HL-60/S4 treated with retinoic acid at 250 ng/mL for 4 days and 3 days (cell line): ENCODE data around the gene MIB1.

ENCODE experiments used
- in situ Hi-C: fragments of 300-500 bp; cut with MboI; formaldehyde crosslinking; loops from 2 replicates; pipeline ENCODE4 v1.7.0; 2022; ENCODE audit warnings: low sequenced_read_pairs

The MIB1 gene

DNA sequence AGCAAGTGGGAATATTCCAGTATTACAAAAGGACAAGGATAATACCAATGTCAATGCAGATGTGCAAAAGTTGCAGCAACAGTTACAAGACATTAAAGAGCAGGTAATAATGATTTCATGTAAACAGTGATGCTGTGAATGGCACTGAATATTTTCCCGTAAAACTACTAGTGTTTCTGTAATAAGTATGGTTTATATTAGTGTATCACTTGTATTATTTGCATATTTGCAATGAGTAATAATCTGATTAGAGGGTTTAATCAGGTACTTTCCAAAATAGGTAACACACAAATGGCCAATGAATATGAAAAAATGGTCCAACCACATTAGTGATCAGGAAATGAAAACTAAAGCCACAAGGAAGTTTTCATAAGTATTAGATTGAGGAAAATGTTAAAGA is 118.0 kb downstream of the MIB1 start:
- in situ Hi-C loops = no loop called here

DNA sequence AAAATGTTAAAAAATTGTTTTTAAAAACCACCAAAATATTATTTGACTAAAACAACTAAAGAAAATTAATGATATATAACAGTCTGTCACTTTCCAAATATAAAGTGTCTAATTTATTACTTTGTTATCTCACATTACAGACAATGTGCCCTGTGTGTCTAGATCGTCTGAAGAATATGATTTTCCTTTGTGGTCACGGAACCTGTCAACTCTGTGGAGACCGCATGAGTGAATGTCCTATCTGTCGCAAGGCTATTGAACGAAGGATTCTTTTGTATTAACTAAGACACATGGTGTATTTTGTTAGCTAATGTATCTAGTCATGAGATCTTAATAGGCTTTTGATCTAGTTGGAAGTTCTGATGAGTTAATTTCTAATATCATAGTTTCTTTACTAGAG is 123.8 kb downstream of the MIB1 start:
- in situ Hi-C loops = no loop called here

DNA sequence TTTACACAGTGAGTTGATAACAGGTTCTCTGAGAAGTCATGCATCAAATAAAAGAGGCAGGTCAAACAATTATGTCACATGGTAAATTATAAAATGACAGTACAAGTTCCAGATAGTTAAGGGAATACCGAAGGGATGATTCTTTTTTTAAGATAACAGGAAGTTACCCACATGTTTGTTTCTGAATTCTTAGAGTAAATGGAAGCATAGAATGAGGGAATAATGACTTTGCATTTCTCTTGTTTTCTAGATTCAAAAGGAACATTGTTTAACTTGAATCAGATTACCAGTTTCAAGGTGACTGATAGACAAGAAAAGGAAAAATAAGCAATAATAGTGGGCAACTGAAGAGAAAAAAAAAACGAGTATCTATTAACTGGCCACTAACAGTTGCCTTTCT is 124.5 kb downstream of the MIB1 start:
- in situ Hi-C loops = no loop called here

- in situ Hi-C loops = no loop called here
Measured at GRCh38 chr18:21868770-21869169, 128.2 kb downstream of the MIB1 start.

DNA sequence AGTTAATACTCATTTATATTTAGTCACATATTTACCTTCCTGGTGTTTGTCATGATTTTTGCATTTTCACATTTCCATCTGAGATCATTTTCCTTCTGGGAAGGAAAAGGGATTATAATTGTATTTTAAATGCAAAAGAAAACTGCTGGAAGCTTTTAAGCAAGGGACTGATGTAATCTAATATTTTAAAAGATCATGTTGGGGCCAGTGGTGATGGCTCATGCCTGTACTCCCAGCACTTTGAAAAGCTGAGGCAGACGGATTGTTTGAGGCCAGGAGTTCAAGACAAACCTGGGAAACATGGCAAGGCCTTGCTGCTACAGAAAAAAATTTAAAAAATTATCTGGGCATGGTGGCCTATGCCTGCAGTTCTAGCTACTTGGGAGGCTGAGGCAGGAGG is 149.0 kb downstream of the MIB1 start:
- in situ Hi-C loops = no loop called here

DNA sequence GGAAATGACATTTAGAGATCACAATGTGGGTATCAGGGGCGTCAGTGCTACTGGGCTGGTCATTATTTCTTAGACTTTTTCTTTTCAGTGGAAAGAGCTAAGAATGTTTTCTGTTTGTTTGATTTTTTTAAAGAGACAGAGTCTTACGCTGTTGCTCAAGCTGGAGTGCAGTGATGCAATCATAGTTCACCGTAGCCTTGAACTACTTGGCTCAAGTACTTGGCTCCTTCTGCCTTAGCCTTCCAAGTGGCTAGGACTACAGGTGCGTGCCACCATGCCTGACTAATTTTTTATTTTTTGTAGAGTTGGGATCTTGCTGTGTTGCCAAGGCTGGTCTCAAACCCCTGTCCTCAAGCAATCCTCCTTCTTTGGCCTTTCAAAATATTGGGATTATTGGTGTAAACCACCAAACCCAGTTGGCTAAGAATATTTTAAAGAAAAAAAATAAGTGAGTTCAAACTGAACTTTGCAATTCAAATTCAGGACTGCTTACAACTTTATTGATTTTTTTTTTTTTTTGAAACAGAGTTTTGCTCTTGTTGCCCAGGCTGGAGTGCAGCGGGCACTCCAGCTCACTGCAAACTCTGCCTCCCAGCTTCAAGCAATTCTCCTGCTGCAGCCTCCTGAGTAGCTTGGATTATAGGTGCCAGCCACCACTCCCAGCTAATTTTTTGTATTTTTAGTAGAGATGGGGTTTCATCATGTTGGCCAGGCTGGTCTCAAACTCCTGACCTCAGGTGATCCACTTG is 154.2 kb downstream of the MIB1 start:
- in situ Hi-C loops = no loop called here

DNA sequence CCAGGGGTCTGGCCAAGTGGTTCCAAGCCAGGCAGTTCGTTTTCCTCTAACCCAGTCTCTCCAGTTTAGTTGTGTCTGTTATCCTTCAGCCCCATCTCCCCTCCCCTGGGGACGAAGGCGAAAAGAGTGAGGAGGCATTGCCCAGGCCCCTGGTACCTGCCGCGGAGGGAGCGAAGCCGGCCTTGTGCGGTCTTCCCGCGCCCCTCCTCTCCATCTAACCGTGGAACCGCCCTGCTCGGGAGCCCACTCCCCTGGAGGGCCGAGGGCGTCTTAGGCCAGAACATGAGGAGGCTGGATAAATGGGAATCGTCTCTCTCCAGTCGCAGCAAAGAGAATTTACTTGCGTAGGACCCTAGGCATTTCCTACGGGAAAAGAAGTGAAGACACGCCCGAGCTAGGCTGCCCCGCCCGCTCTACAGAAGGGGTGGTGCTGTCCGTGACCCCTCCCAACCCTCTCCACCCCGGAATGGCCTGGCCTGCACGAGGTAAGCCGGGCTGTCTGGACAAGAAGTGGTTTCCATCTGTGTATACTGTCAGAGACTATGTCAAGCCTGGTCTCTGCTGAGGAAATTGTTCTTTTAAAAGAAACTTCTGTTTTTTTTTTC is 156.2 kb downstream of the MIB1 start:
- in situ Hi-C loops = no loop called here

DNA sequence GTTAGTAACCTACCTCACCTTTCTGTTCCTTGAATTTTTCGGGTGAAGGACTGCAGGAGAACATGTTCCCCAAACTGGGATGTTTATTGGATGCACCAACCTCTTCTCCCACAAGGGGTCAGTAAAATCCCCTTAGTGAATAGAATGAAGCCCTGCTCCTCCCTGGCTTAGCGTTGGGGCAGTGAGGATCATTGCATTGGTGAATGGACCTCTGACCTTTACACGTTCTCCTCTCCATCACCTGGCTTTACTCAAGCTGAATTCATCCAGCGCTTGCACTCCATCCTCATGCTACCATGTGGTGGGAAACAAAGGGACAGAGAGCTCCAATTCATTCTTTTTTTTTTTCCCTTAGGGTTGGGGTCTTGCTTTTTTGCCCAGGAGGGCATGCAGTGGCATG is 157.2 kb downstream of the MIB1 start:
- in situ Hi-C loops = no loop called here

GRCh38 chr18:21900605-21901352 is 160.2 kb downstream of the MIB1 start:
- in situ Hi-C loops = no loop called here

DNA sequence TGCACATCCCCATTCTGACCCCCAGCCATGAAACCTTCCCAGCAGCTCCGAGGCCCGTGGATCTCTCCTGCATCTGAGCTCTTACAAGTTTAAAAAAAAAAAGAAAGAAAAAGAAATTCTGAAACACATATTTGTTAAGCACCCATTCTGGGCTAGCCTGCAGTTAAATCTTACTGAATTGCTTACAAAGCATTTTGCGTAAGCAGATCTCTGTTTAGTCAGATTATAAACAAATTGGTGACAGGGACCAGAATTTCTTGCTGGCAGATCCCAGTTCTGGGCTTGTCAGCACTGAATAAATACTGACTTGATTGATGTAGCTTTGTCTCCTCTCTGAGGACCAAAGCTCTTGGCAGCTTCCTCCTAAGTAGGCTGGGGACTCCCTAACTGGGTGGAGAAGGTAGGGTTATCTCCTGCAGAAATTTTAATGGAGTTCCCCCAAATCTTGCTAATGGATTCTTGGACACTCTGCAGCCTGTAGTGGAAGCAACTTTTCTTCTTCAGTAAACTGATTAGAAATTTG is 160.9 kb downstream of the MIB1 start:
- in situ Hi-C loops = no loop called here

GRCh38 chr18:21903709-21904108 is 163.1 kb downstream of the MIB1 start:
- in situ Hi-C loops = no loop called here

DNA sequence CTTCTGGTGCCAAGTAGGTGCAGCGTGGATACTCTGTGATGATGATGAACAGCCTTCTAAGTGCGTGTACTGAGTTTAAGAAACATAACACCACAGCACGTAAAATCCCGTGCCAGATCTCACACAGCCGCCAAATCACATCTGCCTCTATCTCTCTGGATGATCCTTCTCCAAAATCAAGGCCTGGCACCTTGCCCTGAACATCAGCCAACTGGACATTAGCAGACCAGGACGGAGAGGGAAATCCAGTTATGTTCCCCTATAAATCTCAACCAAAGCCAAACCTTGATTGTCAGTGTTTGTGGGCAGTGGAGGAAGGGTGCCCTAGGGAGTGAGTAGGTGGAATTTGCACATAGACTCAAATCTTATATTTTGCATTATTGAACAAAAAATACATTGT is 164.3 kb downstream of the MIB1 start:
- in situ Hi-C loops = no loop called here

DNA sequence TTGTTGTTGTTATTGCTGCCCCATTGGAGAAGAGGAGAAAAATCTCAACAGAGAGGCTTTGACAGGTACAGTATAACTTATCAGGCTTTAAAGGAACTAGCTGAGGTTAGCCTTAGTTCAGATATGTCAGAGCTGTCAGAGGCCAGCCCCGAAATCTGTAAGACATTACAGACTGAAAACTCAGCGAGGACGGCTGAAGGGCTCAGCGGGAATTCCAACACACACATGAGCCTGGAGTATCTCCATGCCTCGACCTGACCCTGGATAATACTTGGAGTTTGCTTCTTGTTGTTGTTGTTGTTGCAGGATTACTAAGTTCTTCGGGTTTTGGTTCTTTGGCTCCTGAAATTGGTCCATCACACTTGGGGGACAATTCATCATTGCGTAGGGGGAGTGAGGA is 166.9 kb downstream of the MIB1 start:
- in situ Hi-C loops = no loop called here

- in situ Hi-C loops = no loop called here
Measured at GRCh38 chr18:21908711-21909110, 168.1 kb downstream of the MIB1 start.

GRCh38 chr18:21910906-21911305 is 170.3 kb downstream of the MIB1 start:
- in situ Hi-C loops = no loop called here

GRCh38 chr18:21911551-21911950 is 171.0 kb downstream of the MIB1 start:
- in situ Hi-C loops = no loop called here

DNA sequence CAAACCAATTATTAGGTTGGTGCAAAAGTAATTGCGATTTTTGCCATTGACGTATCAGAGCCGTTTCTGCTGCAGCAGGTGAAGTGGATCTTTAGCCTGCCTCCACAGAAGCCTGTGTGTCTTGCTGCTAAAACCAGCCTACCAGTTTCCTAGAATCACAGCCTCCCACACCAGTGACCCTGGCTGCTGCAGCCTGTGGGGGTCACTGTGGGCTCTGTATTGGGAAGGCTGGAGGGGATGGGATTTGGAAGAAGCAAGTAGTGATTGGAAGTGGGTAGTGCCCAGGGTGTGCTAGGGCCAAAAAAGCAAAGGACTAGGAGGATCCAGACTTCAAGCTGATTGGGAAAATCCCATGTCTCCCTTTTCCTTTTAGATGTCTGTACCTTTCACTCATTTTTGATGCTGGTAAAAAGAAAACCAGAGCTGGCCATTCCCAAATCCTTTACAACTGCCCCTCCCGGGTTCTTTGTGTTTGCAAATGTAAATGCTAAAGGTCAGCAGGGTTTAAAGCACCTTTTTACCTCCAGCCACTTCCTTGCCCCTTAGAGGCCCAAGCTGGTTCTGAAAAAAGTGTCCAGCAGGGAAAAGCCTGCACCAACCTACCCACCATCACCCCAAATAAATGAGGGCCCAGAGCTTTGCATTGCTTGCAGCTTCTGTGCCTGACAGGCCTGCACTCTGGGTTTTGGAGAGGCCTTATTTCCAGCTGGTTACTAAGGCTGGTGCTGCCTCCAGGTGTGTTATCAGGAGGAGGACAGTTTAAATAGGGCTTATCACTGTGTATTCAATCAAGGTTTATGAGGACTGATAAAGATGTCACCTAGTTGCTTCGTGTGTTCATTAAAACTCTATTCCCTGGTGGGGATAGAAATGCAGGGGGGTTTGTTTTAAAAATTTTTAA is 172.0 kb downstream of the MIB1 start:
- in situ Hi-C loops = no loop called here

GRCh38 chr18:21914739-21915319 is 174.2 kb downstream of the MIB1 start:
- in situ Hi-C loops = no loop called here

DNA sequence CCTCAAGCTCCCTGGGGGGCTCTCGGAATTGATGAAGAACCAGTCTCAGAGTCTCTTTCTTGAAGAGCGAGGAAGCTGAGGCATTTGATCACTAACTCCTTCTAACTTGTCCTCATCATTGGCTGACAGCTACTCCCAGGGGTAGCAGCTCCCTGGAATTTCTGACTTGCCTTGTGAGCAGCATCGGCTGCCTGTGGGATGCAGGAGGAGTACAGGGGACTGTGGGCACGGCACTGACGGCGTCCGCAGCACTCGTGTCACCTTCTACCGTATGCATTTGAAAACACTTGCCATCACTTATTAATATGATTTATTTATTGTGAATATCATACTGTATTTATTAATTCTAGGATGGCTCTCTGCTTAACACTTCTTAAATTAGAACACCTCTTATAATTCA is 175.0 kb downstream of the MIB1 start:
- in situ Hi-C loops = no loop called here

GRCh38 chr18:21916594-21916993 is 176.0 kb downstream of the MIB1 start:
- in situ Hi-C loops = no loop called here

DNA sequence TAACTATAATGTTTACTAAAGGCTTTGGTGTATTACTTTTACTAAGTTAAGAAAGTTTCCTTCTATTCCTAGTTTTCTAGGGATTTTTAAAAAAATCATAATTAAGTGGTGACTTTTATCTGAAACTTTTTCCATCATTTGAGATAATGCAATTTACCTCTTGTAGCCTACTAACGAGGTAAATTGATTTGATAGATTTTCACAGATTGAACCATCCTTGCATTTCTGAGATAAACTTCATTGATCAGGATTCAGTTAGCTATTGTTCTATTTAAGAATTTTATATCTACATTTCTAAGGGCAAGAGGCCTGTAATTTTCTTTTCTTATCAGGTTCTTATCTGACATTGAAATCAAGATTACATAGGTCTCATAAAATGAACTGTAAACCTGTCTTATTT is 178.1 kb downstream of the MIB1 start:
- in situ Hi-C loops = no loop called here
